H9 (cell line): ENCODE results near the gene PFDN1. TPM values are rescaled to one million over a fixed set of nuclear protein-coding genes. Genes with fewer than 3 reads are reported as not detected.

ENCODE experiments used
- DNase-seq: peaks from one replicate; pipeline ENCODE4 v3.0.0-alpha.2; 2017
- H2AFZ ChIP-seq: one replicate; pipeline ENCODE4 v1.6.1; 2013; ENCODE audit warnings: mild to moderate bottlenecking, low read length, control low read depth, moderate library complexity
- H2AK5ac ChIP-seq: 2 replicates; pipeline ENCODE4 v1.6.1; 2013; ENCODE audit warnings: low read length, control low read depth, mixed read lengths; ENCODE audit not compliant: insufficient read length
- H2BK120ac ChIP-seq: one replicate; pipeline ENCODE4 v1.6.1; 2013; ENCODE audit warnings: low read depth, mild to moderate bottlenecking, low read length, control low read depth, inconsistent platforms; ENCODE audit not compliant: poor library complexity, severe bottlenecking
- H2BK12ac ChIP-seq: 2 replicates; pipeline ENCODE4 v1.6.1; 2013; ENCODE audit warnings: low read length, control low read depth, mixed read lengths, low read depth; ENCODE audit not compliant: insufficient read length
- H2BK15ac ChIP-seq: 2 replicates; pipeline ENCODE4 v1.6.1; 2013; ENCODE audit warnings: low read depth, low read length, control low read depth
- H2BK20ac ChIP-seq: one replicate; pipeline ENCODE4 v1.6.1; 2013; ENCODE audit warnings: low read depth, mild to moderate bottlenecking, low read length, control low read depth, inconsistent platforms; ENCODE audit not compliant: poor library complexity, severe bottlenecking
- H2BK5ac ChIP-seq: 2 replicates; pipeline ENCODE4 v1.6.1; 2013; ENCODE audit warnings: low read length, control low read depth, mixed read lengths; ENCODE audit not compliant: insufficient read length
- H3K14ac ChIP-seq: 2 replicates; pipeline ENCODE4 v1.6.1; 2013; ENCODE audit warnings: low read length, control low read depth; ENCODE audit not compliant: insufficient read depth
- H3K18ac ChIP-seq: 2 replicates; pipeline ENCODE4 v1.6.1; 2013; ENCODE audit warnings: low read depth, mild to moderate bottlenecking, mixed read lengths, low read length, control low read depth; ENCODE audit not compliant: insufficient read length
- H3K23ac ChIP-seq: 2 replicates; pipeline ENCODE4 v1.6.1; 2013; ENCODE audit warnings: low read length, control low read depth, mixed read lengths, low read depth; ENCODE audit not compliant: insufficient read length
- H3K23me2 ChIP-seq: 2 replicates; pipeline ENCODE4 v1.6.1; 2013; ENCODE audit warnings: low read depth, mild to moderate bottlenecking, mixed read lengths, low read length, control low read depth; ENCODE audit not compliant: insufficient read length, poor library complexity, severe bottlenecking
- H3K27ac ChIP-seq: 2 replicates; pipeline ENCODE4 v1.5.1; 2013; ENCODE audit warnings: low read length, control low read depth, mixed read lengths, low read depth; ENCODE audit not compliant: insufficient read length
- H3K27me3 ChIP-seq: 2 replicates; pipeline ENCODE4 v1.6.1; 2013; ENCODE audit warnings: low read length, control low read depth, inconsistent platforms; ENCODE audit not compliant: insufficient read depth
- H3K4ac ChIP-seq: 2 replicates; pipeline ENCODE4 v1.6.1; 2013; ENCODE audit warnings: low read depth, mild to moderate bottlenecking, control low read depth, inconsistent platforms, low read length, moderate library complexity
- H3K4me1 ChIP-seq: 2 replicates; pipeline ENCODE4 v1.6.1; 2013; ENCODE audit warnings: low read length, control low read depth, inconsistent platforms; ENCODE audit not compliant: insufficient read depth
- H3K4me2 ChIP-seq: 2 replicates; pipeline ENCODE4 v1.6.1; 2013; ENCODE audit warnings: low read length, control low read depth, mixed read lengths; ENCODE audit not compliant: insufficient read length, insufficient read depth
- H3K56ac ChIP-seq: 2 replicates; pipeline ENCODE4 v1.6.1; 2013; ENCODE audit warnings: low read depth, mild to moderate bottlenecking, mixed read lengths, low read length, control low read depth; ENCODE audit not compliant: insufficient read length
- H3K79me1 ChIP-seq: 2 replicates; pipeline ENCODE4 v1.6.1; 2013; ENCODE audit warnings: low read depth, mild to moderate bottlenecking, moderate library complexity, low read length, control low read depth, inconsistent platforms; ENCODE audit not compliant: insufficient read depth, poor library complexity, severe bottlenecking
- H3K79me2 ChIP-seq: 2 replicates; pipeline ENCODE4 v1.6.1; 2013; ENCODE audit warnings: low read length, control low read depth, inconsistent platforms; ENCODE audit not compliant: insufficient read depth
- H3K9ac ChIP-seq: 2 replicates; pipeline ENCODE4 v1.6.1; 2013; ENCODE audit warnings: low read length, control low read depth, mixed read lengths; ENCODE audit not compliant: insufficient read length; ENCODE audit errors: extremely low read depth
- H3K9me3 ChIP-seq: one replicate; pipeline ENCODE4 v1.6.1; 2013; ENCODE audit warnings: low read depth, low read length, inconsistent platforms; ENCODE audit not compliant: control insufficient read depth
- H3T11ph ChIP-seq: one replicate; pipeline ENCODE4 v1.6.1; 2013; ENCODE audit warnings: mild to moderate bottlenecking, low read length, control low read depth, inconsistent platforms
- H4K20me1 ChIP-seq: one replicate; pipeline ENCODE4 v1.6.1; 2013; ENCODE audit not compliant: control insufficient read depth, insufficient read length, insufficient read depth
- H4K5ac ChIP-seq: 2 replicates; pipeline ENCODE4 v1.6.1; 2013; ENCODE audit warnings: low read depth, mild to moderate bottlenecking, mixed read lengths, low read length, control low read depth; ENCODE audit not compliant: insufficient read length
- H4K8ac ChIP-seq: replicated peaks from 2 replicates; pipeline ENCODE4 v1.6.1; 2013; ENCODE audit warnings: low read length, control low read depth, mixed read lengths, low read depth; ENCODE audit not compliant: insufficient read length
- H4K91ac ChIP-seq: 2 replicates; pipeline ENCODE4 v1.6.1; 2013; ENCODE audit warnings: low read depth, mild to moderate bottlenecking, moderate library complexity, mixed read lengths, low read length, control low read depth; ENCODE audit not compliant: insufficient read length
- H3K27ac Mint-ChIP-seq, 3 experiments: 2 replicates in 2 of 3; 3 replicates in 1 of 3; pipeline ENCODE4 v1.8.0; 2020 to 2021; ENCODE audit warnings: mixed read lengths in 3 of 3, mild to moderate bottlenecking in 1 of 3, moderate library complexity in 1 of 3
- H3K27me3 Mint-ChIP-seq: 2 replicates; pipeline ENCODE4 v1.8.0; 2021; ENCODE audit warnings: low read depth, mild to moderate bottlenecking, moderate library complexity, mixed read lengths
- H3K36me3 Mint-ChIP-seq, 3 experiments: 2 replicates in 2 of 3; 3 replicates in 1 of 3; pipeline ENCODE4 v1.8.0; 2020 to 2021; ENCODE audit warnings: low read depth in 3 of 3, mixed read lengths in 3 of 3; ENCODE audit not compliant: insufficient read depth in 1 of 3
- H3K4me1 Mint-ChIP-seq, 2 experiments: 2 replicates each; pipeline ENCODE4 v1.8.0; 2020; ENCODE audit warnings: mixed read lengths in 2 of 2
- H3K4me3 Mint-ChIP-seq, 2 experiments: 2 replicates in 1 of 2; 3 replicates in 1 of 2; pipeline ENCODE4 v1.8.0; 2020 to 2021; ENCODE audit warnings: mild to moderate bottlenecking in 2 of 2, mixed read lengths in 2 of 2, moderate library complexity in 1 of 2
- H3K9me3 Mint-ChIP-seq, 2 experiments: 2 replicates in 1 of 2; 3 replicates in 1 of 2; pipeline ENCODE4 v1.8.0; 2020; ENCODE audit warnings: mild to moderate bottlenecking in 2 of 2, mixed read lengths in 2 of 2, moderate library complexity in 1 of 2
- WGBS: extraction: QIAGEN DNeasy Blood & Tissue Kit; methylation state at CpG from one replicate; pipeline ENCODE4 v1.1.7; 2013; ENCODE audit warnings: missing lambda C conversion rate, low lambda C conversion rate, mixed read lengths; ENCODE audit not compliant: insufficient read length; ENCODE audit errors: extremely low coverage; 5-methylcytosine and 5-hydroxymethylcytosine counted together
- total RNA-seq: library from RNA; stranded (reverse); gene quantifications from 2 replicates; pipeline ENCODE4 v1.2.1, GENCODE V29; 2021
- TF ChIP-seq, protein P1 (sequence below): fragments of 200-600 bp; sonication (generic); conservative IDR thresholded peaks from 3 replicates; pipeline ENCODE4 v1.8.0; 2021; ENCODE audit warnings: antibody characterized with exemption, mild to moderate bottlenecking

Gene PFDN1
- total RNA-seq, 1 experiment from 2014 or later: 58.3 TPM

DNA sequence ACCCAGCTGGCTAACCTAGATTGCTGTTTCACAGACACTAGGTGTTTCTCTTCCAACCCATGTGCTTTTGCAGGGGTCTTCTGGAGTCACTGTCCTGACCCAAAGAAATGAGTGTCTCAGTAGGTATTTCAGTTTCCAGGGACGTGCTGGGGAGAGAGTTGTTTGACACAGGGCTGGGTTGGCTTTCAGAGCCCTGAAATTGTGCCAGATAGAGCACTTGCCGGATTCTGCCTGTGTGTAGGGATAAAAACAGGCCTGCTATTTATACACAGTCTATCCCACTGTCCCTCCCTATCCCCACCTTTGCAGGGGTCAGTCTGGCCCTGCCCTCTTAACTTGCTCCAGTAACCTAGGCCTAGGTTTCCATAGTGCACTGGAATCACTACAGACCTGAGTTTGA lies 44.5 kb upstream of the PFDN1 start:
- Histone ChIP-seq H2BK20ac (no peak overlapping the region), H2BK120ac (no peak overlapping the region), H4K91ac (no peak overlapping the region), H2AFZ (no peak overlapping the region), H2BK5ac (no peak overlapping the region), H2AK5ac (no peak overlapping the region), H3K56ac (no peak overlapping the region), H3K79me1 (no peaks in the 10 kb centered on the region), H3T11ph (no peak overlapping the region), H3K9me3 (no peaks in the 10 kb centered on the region), H3K14ac (no peak overlapping the region), H3K79me2 (no peaks in the 10 kb centered on the region), H3K23me2 (peaks cover 11% of the 10 kb centered on the region), H2BK12ac (no peak overlapping the region), H3K23ac (no peak overlapping the region), H4K5ac (no peak overlapping the region), H4K20me1 (no peaks in the 10 kb centered on the region), H3K18ac (no peak overlapping the region), H3K27ac (no peak overlapping the region), H2BK15ac (no peak overlapping the region), H3K4ac (no peak overlapping the region), H3K27me3 (peaks cover 3% of the 10 kb centered on the region; the same call in 1 of the 2 replicates), H3K9ac (no peak overlapping the region), H4K8ac (no peak overlapping the region), H3K4me2 (no peak overlapping the region), H3K4me1 (no peaks in the 10 kb centered on the region; the same call in 1 of the 2 replicates)
- H3K9me3 Mint-ChIP-seq: no peaks in the 10 kb centered on the region
- H3K27ac Mint-ChIP-seq: no peak overlapping the region
- peaks cover 22% of the 10 kb centered on the region for H3K27me3 Mint-ChIP-seq
- WGBS: no CpG with 5 or more reads among the region's 2 CpGs
- H3K36me3 Mint-ChIP-seq: no peaks in the 10 kb centered on the region; a peak in 1 of 7 replicates
- TF ChIP-seq, protein P1, sequence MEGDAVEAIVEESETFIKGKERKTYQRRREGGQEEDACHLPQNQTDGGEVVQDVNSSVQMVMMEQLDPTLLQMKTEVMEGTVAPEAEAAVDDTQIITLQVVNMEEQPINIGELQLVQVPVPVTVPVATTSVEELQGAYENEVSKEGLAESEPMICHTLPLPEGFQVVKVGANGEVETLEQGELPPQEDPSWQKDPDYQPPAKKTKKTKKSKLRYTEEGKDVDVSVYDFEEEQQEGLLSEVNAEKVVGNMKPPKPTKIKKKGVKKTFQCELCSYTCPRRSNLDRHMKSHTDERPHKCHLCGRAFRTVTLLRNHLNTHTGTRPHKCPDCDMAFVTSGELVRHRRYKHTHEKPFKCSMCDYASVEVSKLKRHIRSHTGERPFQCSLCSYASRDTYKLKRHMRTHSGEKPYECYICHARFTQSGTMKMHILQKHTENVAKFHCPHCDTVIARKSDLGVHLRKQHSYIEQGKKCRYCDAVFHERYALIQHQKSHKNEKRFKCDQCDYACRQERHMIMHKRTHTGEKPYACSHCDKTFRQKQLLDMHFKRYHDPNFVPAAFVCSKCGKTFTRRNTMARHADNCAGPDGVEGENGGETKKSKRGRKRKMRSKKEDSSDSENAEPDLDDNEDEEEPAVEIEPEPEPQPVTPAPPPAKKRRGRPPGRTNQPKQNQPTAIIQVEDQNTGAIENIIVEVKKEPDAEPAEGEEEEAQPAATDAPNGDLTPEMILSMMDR: no peak
- H3K4me3 Mint-ChIP-seq: peak overlapping the region; percentile 48 to 81
- DNase-seq: no peak
- H3K4me1 Mint-ChIP-seq: peaks cover 19 to 27% of the 10 kb centered on the region in 2 experiments
